GM18909 (cell line): Measurements from ENCODE around the gene TMPRSS13.
"Not testable (repeated sequence)": the region's sequence is repeated elsewhere in the genome, so short reads cannot be mapped to it uniquely, and the experiment has no call there.

Source experiments
- ATAC-seq: cut with Tn5 transposase; IDR thresholded peaks from one replicate; pipeline ENCODE4 v1.9.1; 2021; ENCODE audit warnings: mild to moderate bottlenecking; ENCODE audit not compliant: unreplicated experiment, poor library complexity

TMPRSS13 gene

GRCh38 chr11:117931331-117931950 is 2.2 kb upstream of the TMPRSS13 start:
- no peak for ATAC-seq

GRCh38 chr11:117930668-117931330 is 1.6 kb upstream of the TMPRSS13 start:
- no peak for ATAC-seq

- no peak for ATAC-seq
Measured at GRCh38 chr11:117929916-117930570, 841 bp upstream of the TMPRSS13 start.

- ATAC-seq = no peak
Measured at GRCh38 chr11:117928446-117929141, 608 bp downstream of the TMPRSS13 start.

- ATAC-seq = no peak
Measured at GRCh38 chr11:117927926-117928325, 1.3 kb downstream of the TMPRSS13 start.

- not testable (repeated sequence) for ATAC-seq
Measured at GRCh38 chr11:117926166-117926565, 3.0 kb downstream of the TMPRSS13 start.

- ATAC-seq = no peak
Measured at GRCh38 chr11:117925198-117925925, 3.8 kb downstream of the TMPRSS13 start.

- no peak for ATAC-seq
Measured at GRCh38 chr11:117924631-117925170, 4.5 kb downstream of the TMPRSS13 start.

GRCh38 chr11:117923773-117924172 is 5.4 kb downstream of the TMPRSS13 start:
- ATAC-seq = no peak

- ATAC-seq = no peak
Measured at GRCh38 chr11:117923275-117923674, 5.9 kb downstream of the TMPRSS13 start.

- ATAC-seq = no peak
Measured at GRCh38 chr11:117921893-117922292, 7.3 kb downstream of the TMPRSS13 start.

- no peak for ATAC-seq
Measured at GRCh38 chr11:117921456-117921855, 7.7 kb downstream of the TMPRSS13 start.

GRCh38 chr11:117919781-117920221 is 9.4 kb downstream of the TMPRSS13 start:
- ATAC-seq = no peak

GRCh38 chr11:117919341-117919740 is 9.9 kb downstream of the TMPRSS13 start:
- no peak for ATAC-seq

GRCh38 chr11:117918366-117919255 is 10.6 kb downstream of the TMPRSS13 start:
- no peak for ATAC-seq

- no peak for ATAC-seq
Measured at GRCh38 chr11:117917591-117918151, 11.5 kb downstream of the TMPRSS13 start.

- ATAC-seq = no peak
Measured at GRCh38 chr11:117916956-117917355, 12.2 kb downstream of the TMPRSS13 start.

GRCh38 chr11:117915672-117916235 is 13.4 kb downstream of the TMPRSS13 start:
- ATAC-seq = no peak
